GM12864 (cell line): Measurements from ENCODE around the gene TCP11L2.

Experiments
- DNase-seq: peaks from one replicate; pipeline ENCODE4 v3.0.0-alpha.2; 2011; ENCODE audit warnings: low read depth
- H3K4me3 ChIP-seq: 2 replicates; pipeline ENCODE4 v1.5.1; 2011; ENCODE audit warnings: mild to moderate bottlenecking, low read depth, low read length, control low read depth
- TF ChIP-seq, protein P1 (sequence below): IDR thresholded peaks from 2 replicates; pipeline ENCODE4 v1.5.1; 2011; ENCODE audit warnings: low read depth, mild to moderate bottlenecking, moderate library complexity, low read length, control low read depth, inconsistent platforms; ENCODE audit errors: missing control alignments

The TCP11L2 gene

DNA sequence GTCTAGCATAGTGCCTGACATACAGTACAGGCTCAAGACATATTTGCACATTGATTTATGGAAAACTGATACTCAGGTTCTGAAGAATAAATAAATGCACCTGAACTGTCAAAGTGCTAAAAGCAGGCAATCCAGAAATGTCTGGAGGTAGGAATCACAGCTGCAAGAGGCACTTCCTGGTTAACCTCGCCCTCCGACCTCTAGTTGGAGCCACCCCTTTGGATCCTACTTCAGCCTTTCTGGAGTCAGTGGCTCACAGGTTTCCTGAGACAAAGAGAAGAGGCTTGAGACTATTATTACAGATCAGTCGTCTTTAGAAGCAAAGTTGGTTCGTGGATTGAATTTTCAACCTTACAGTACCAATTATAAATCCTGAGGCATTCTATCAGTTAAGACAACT is 13.0 kb downstream of the TCP11L2 start:
- TF ChIP-seq, protein P1, sequence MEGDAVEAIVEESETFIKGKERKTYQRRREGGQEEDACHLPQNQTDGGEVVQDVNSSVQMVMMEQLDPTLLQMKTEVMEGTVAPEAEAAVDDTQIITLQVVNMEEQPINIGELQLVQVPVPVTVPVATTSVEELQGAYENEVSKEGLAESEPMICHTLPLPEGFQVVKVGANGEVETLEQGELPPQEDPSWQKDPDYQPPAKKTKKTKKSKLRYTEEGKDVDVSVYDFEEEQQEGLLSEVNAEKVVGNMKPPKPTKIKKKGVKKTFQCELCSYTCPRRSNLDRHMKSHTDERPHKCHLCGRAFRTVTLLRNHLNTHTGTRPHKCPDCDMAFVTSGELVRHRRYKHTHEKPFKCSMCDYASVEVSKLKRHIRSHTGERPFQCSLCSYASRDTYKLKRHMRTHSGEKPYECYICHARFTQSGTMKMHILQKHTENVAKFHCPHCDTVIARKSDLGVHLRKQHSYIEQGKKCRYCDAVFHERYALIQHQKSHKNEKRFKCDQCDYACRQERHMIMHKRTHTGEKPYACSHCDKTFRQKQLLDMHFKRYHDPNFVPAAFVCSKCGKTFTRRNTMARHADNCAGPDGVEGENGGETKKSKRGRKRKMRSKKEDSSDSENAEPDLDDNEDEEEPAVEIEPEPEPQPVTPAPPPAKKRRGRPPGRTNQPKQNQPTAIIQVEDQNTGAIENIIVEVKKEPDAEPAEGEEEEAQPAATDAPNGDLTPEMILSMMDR: no peak
- H3K4me3 ChIP-seq: no peak overlapping the region
- no peak for DNase-seq

DNA sequence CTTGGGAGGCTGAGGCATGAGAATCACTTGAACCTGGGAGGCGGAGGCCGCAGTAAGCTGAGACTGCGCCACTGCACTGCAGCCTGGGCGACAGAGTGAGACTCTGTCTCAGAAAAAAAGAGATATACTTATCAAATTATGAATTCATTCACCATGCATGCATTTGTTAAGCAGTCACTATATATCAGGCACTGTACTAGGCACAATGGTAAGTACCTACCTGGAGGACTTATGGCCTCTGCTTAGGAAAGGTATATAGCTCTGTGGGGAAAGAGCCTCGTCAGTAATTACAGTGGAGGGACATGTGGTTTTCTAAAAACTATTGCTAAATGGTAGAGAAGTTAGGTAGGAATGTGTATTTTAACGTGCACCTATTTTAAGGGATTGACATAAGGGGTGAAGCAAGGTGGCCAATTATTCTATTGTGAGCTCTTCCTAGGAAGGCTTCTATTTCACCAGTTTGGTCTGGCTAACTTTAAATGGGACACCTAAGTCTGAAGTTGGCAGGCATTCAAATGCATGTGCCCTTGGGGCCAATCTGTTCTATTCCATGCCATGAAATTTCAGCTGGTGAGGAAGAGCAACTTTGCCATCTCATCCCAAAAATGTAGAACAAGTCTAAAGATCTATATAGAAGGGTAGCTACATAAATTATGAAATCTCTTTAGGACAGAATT is 15.0 kb downstream of the TCP11L2 start:
- DNase-seq: no peak
- H3K4me3 ChIP-seq: no peak overlapping the region
- TF ChIP-seq, protein P1: no peak

DNA sequence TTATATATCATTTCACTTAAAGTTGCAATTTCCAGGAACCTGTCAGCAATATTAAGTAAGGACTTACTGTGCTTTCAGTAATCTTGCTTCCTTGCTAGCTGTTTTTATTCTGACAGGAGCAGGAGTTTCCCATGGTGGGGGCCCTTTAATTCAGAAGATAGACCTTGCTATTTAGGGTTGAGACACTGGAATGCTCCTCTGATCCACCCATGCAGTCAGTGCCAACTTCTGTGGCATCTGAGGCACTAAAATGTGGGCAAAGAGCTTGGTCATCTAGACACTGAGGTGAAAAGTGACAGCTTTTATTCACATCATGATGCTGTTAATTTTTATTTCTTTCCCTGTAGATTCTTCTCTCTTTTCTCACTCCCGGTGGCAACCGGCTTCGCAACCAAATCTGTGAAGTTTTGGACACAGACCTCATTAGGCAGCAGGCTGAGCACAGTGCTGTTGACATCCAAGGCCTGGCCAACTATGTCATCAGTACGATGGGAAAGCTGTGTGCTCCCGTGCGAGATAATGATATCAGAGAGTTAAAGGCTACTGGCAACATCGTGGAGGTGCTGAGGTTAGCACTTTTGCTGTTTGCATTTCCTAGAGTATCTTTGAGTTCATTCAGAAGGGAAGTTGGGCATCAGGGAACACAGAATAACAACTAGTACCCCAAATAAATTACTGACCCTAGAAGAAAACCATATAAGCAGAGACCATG is 18.8 kb downstream of the TCP11L2 start:
- no peak for DNase-seq
- H3K4me3 ChIP-seq: no peak overlapping the region
- TF ChIP-seq, protein P1: no peak

DNA sequence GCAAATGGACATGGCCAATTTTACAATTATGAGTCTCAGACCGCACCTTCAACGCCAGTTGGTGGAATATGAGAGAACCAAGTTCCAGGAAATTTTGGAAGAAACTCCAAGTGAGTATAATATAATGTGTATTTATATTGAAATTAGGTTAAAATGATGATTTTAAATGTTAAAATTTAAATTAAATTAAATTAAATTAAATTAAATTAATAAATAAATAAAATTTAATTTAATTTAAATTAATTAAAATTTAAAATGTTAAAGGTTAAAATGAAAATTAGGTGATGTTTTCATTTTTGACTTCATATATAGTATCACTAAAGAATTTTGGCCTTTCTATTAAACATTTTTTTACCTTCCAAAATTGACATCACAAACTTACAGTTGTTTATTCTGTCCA is 21.0 kb downstream of the TCP11L2 start:
- TF ChIP-seq, protein P1: no peak
- no peak for DNase-seq
- no peak overlapping the region for H3K4me3 ChIP-seq

DNA sequence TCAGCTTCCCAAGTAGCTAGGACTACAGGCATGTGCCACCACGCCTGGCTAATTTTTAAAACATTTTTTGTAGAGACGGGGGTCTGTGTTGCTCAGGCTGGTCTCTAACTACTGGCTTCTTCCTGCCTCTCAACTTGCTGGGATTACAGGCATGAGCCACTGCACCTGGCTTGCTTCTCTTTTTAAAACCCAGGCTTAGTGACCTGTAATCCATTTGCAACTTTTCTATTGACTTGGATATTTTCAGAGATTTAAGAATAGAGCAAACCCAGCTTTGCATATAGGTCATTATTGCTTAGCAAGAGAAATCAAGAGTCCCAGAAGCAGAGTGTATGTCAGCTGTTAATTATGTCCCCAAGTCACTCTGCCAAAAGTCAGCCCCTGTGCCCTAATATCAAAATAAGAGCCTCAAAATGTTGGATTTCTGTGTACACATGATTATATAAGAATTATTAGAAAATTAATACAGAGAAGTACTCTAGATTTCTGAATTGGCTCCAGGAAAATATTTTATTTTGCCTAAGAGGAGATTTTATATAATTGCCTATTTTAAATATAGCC is 24.9 kb downstream of the TCP11L2 start:
- DNase-seq: no peak
- H3K4me3 ChIP-seq: no peak overlapping the region
- TF ChIP-seq, protein P1: no peak

DNA sequence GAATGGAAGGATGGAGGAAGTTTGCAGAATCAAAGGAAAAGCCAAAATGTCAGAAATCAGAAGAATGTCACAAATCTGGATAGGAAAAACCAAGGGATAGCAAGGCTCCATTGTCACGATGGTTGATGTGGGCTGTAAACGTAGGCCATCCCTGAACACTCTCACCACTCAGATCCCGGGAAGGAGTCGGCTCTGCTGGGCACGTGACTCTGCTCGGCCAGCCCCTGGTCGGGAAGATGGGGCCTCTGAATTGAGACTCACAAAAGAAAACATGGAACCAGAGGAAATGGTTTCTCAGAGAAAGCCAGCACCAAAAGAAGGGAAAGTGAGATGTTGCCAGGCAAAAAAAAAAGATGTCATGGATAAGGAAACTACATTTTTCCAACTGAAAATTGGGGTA is 26.2 kb downstream of the TCP11L2 start:
- TF ChIP-seq, protein P1: no peak
- no peak for DNase-seq
- no peak overlapping the region for H3K4me3 ChIP-seq
